Hematopoietic multipotent progenitor cell treated with erythropoietin and hydrocortisone succinate and interleukin-3 and kit ligand, for 4 days (in vitro differentiated cells): ENCODE data around the gene IQCK.

ENCODE experiments used
- DNase-seq: peaks from one replicate; pipeline ENCODE4 v3.0.0-alpha.2; 2015

IQCK gene

DNA sequence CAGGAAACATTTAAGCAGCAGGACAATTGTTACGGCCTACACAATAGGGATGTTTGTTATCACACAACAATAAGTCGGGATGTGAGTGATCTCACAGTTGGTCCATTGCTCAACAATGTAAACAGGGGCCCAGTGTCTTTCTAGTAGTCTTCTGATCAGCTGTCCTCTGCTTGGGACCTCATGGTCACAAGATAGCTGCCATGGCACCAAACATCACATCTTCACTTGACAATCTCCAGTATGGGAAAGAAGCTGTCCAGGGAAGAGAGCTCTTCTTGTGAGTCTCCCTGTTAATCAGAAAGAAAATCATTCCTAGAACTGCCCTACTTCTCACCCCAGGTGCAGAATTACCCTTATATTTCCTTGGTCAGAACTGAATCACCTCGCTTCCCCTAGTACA, 172.8 kb downstream of the IQCK start:
- DNase-seq, result no peak

DNA sequence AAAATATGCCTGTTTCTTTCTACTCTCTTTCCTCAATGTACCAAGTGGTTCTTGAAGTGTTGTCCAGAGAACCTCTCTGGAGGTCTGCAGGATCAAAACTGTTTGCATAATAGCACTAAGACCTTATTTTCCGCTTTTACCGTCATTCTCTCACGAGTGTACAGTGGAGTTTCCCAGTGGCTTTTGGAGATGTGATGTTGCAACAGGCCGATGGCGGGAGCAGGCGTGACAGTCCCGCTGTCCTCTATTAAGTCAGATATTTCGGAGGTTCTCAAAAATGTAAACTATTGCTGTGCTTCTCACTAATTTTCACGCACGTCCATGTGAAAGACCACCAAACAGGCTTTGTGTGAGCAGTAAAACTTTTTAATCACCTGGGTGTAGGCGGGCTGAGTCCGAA, 174.8 kb downstream of the IQCK start:
- DNase-seq, result no peak

DNA sequence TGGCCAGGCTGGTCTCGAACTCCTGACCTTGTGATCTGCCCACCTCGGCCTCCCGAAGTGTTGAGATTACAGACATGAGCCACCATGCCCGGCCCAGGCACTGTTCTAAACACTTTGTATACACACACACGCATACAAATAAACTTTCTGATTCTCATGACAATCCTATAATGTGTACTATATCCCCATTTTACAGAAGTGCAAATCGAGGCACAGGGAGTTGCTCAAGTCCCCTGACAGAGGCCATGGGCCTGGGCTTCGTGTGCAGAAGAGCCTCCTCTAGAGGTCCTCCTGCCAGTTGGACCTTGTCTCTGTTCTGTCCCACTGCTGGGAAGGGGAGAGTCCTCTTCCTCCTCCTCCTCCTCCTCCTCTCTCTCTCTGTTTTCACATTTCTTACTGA, 176.5 kb downstream of the IQCK start:
- DNase-seq, result no peak

DNA sequence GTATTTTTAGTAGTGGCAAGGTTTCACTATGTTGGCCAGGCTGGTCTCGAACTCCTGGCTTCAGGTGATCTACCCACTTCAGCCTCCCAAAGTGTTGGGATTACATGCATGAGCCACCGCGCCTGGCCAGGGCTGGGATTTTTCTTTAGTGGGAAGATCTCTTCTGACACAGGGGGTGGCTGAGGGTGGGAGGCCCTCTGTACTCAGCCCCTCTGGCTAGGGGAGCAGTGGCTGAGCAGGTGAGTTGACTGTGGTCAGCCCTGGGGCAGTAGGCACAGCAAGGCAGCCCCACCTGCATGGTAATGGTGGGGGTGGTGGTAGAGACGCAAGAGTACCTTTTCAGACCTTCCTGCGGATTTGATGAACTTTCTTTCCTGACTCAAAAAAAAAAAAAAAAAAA, 178.9 kb downstream of the IQCK start:
- no peak for DNase-seq

DNA sequence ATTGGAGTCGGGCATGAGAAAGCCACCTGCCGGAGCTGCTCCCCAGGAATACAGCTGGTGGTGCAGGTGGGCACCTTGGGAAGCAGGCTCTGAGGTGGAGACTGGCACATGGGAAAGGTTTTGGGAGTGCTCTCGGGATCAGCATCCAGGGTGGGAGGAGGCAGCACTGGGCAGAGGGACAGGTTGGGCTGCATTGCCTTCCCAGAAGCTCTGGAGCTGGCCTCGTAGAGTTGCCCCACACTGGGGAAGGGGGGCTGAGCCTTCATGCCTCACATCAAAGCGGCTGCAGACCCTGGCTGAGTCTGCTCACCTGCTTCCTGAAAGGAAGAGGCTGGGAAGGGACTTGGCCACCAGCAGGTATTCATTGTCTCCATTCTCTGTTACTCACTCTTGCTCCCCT, 180.1 kb downstream of the IQCK start:
- no peak for DNase-seq

DNA sequence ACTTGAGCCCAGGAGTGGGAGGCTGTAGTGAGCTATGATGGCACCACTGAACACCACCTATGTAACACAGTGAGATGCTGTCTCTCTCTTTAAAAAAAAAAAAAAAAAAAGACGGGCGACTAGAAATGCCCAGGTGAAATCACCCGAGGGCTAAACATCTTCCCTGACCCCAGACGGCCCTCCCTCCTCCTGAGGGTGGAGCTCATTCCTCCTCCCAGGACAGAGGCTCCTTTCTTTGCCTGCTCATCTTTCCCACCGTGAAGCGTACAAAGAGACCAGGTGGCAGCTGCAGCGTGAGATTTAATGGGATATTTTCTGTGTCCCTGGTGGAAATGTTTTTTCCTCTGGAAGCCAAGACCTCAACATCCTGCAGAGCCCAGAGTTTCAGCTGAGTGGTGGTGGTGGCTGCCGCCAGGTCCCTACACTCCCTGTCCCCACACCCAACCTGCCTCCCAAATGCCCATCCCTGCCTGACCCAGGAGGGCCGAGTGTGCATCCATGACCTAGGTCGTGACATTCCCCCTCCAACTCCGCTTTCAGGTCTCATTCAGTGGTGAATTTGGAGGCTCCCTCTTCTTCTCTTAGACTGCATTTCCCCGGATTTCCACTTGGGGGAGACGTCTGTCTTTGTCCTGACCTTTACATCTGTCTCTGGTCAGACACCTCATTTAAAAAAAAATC, 181.0 kb downstream of the IQCK start:
- peak; percentile 78 for DNase-seq

DNA sequence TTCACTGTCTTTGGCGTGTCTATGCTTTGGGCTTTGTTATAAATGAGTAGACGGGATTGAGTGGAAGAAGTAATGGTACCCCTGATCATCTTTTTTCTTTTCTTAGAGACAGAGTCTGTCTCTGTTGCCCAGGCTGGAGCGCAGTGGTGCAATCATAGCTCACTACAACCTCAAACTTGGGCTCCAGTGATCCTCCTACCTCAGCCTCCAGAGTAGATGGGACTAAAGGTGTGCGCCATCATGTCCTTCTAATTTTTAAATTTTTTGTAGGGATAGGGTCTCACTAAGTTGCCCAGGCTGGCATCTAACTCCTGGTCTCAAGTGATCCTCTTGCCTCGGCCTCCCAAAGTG, 181.5 kb downstream of the IQCK start:
- no peak for DNase-seq

DNA sequence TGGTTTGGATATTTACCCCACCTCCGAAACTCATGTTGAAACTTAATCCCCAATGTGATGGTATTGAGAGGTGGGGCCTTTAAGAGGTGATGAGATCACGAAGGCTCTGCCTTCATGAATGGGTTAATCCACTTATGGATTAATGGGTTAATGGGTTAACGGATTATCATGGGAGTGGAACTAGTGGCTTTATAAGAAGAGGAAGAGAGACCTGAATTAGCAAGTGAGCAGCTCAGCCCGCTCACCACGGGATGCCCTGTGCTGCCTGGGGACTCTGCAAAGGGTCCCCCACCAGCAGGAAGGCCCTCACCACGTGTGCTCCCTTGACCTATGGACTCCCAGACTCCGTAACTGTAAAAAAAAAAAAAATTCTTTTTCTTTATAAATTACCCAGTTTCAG, 183.1 kb downstream of the IQCK start:
- DNase-seq, result no peak

DNA sequence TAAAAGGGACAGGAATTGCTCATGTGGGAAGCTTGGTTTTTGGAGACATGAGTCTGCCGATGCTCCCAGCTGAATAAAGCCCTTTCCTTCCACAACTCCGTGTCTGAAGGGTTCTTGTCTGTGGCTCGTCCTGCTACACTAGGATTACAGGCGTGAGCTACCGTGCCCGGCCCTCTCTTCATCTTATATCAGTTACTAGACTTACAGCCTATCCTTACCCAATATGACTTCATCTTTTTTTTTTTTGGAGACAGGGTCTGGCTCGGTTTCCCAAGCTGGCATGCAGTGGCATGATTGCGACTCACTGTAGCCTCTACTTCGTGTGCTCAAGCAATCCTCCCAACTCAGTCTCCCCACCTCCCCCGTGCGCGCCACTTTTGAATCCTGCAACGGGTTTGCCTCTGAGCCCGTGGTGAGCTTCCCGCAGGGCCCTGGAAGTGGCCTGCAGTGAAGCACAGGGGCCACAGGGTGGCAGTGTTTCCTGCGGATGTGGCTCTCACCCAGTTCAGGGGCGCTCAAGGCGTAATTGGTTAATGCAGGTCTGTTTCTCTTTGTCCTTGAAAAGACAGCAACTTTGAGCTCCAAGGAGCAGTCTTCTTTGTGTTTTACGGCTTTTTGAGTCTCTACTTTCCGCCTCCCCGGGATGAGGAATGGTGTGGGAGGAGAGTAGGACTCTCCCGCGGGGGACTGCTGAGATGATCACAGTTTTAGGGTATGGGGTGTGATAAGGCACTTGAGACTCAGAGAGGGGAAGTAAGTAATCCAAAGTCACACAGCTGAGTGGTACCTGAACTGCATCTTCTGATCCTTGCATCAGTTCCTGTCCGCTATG, 189.3 kb downstream of the IQCK start:
- peak; percentile 86 for DNase-seq
